Transverse colon (tissue), 4 donors: ENCODE data around the gene PSME3. TPM values are rescaled to one million over a fixed set of nuclear protein-coding genes. Genes with fewer than 3 reads are reported as not detected.
"Not testable (repeated sequence)": the region's sequence is repeated elsewhere in the genome, so short reads cannot be mapped to it uniquely, and the experiment has no call there.

Experiments used
- DNase-seq: peaks from one replicate; pipeline ENCODE4 v3.0.0-alpha.2; 2019
- H3K27ac ChIP-seq, 4 donors: fragments of 200-600 bp; sonication (generic); 2 replicates each; pipeline ENCODE4 v1.5.1; 2016 to 2018; ENCODE audit warnings: inconsistent platforms in 4 of 4
- H3K27me3 ChIP-seq: fragments of 200-600 bp; sonication (generic); 2 replicates; pipeline ENCODE4 v1.5.1; 2017; ENCODE audit warnings: inconsistent platforms
- H3K36me3 ChIP-seq, 4 donors: fragments of 200-600 bp; sonication (generic); 2 replicates each; pipeline ENCODE4 v1.5.1; 2017 to 2019; ENCODE audit warnings: inconsistent platforms in 4 of 4
- H3K4me1 ChIP-seq, 4 donors: fragments of 200-600 bp; sonication (generic); 2 replicates each; pipeline ENCODE4 v1.5.1; 2017 to 2020; ENCODE audit warnings: inconsistent platforms in 4 of 4
- H3K4me3 ChIP-seq, 4 donors: fragments of 200-600 bp; sonication (generic); 1 replicate in 1 of 4; 2 replicates in 3 of 4; pipeline versions ENCODE4 v1.5.1 to v1.6.1; 2017 to 2019; ENCODE audit warnings: inconsistent platforms in 4 of 4
- H3K9me3 ChIP-seq, 2 donors: fragments of 200-600 bp; sonication (generic); 2 replicates each; pipeline ENCODE4 v1.5.1; 2017 to 2019; ENCODE audit warnings: inconsistent platforms in 2 of 2
- EP300 ChIP-seq: sonication (generic); formaldehyde crosslinking; IDR thresholded peaks from one replicate; pipeline ENCODE4 v1.6.1; 2017; ENCODE audit warnings: antibody characterized with exemption, low read depth
- POLR2A ChIP-seq: fragments of 450-650 bp; IDR thresholded peaks from one replicate; pipeline ENCODE4 v1.6.1; 2016; ENCODE audit warnings: antibody characterized with exemption, mild to moderate bottlenecking, moderate library complexity
- POLR2AphosphoS5 ChIP-seq, 3 donors: sonication (generic); formaldehyde crosslinking; IDR thresholded peaks; one replicate each; pipeline ENCODE4 v1.6.1; 2016; ENCODE audit warnings: antibody characterized with exemption in 3 of 3
- WGBS, 2 donors: methylation state at CpG; one replicate each; pipeline ENCODE4 v1.1.5; 2018; ENCODE audit warnings: low coverage in 1 of 2; 5-methylcytosine and 5-hydroxymethylcytosine counted together
- in situ Hi-C, 4 donors: fragments of 200-750 bp; cut with MboI; loops; one replicate each; pipeline versions ENCODE4 v1.15.0 to v1.15.1; 2017; ENCODE audit warnings: low sequenced_read_pairs in 3 of 4, low pct_ligation_motif_present in 1 of 4, low pct_unique_long_range_greater_than_20kb in 1 of 4
- intact Hi-C: fragments of 100-400 bp; cut with DNase I; formaldehyde crosslinking; loops from one replicate; pipeline ENCODE4 v1.15.1; 2023; ENCODE audit warnings: low total_unique reads
- total RNA-seq, 4 donors: library from RNA; depleted of rRNA; stranded (reverse); fragments of >200 nt; gene quantifications; one replicate each; pipeline ENCODE4 v1.1.0, GENCODE V29; 2016
- TF ChIP-seq, protein P1 (sequence below), 5 experiments: fragments of 200-600 bp in 3 of 5; fragments of 450-650 bp in 2 of 5; sonication (generic) in 3 of 5; IDR thresholded peaks; 1 replicate in 2 of 5; 2 replicates in 3 of 5; pipeline ENCODE4 v1.5.1; 2016 to 2017; ENCODE audit warnings: antibody characterized with exemption in 5 of 5, inconsistent platforms in 3 of 5, mild to moderate bottlenecking in 2 of 5, moderate library complexity in 1 of 5

The PSME3 gene
- total RNA-seq, 4 donors from 2014 or later: 37.0 to 131 (median 60.4) TPM

DNA sequence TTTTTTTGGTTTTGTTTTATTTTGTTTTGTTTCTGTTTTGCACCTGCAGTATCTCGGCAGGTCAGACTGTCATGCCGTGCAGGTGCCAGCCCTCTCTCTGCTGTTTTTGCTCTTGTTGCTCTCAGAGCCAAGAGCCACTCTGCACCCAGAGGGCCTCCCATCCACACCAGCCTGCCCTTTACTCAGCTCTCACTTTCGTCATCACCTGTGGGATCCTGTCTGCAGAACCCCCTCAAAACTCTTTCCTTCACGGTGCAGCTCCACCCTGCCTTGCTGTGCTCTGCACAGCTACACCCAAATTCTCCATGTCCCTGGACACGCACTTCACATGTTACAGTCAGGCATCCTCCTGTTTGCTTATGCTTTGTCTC lies 20.4 kb downstream of the PSME3 start:
- Histone ChIP-seq H3K4me3 (peak overlapping the region in 3 of 4 donors; percentile 26 to 46 (median 28)), H3K9me3 (no peaks in the 10 kb centered on the region), H3K27ac (peak overlapping the region; percentile 76 to 85 (median 79)), H3K36me3 (no peaks in the 10 kb centered on the region), H3K27me3 (peaks cover 20% of the 10 kb centered on the region), H3K4me1 (peaks cover 5 to 20% (median 15%) of the 10 kb centered on the region in 4 donors)
- intact Hi-C loops: no loop called here
- DNase-seq: peak; percentile 28
- WGBS, 2 donors: 27 to 52% methylated on average over 2 to 5 of the region's 5 CpGs
- in situ Hi-C loops: loop anchor here in 1 of 4 donors (10.0 kb wide), 1 partner anchor 71 kb away; no protein-coding TSS in a partner anchor
- TF ChIP-seq EP300: no peak
- TF ChIP-seq, protein P1, sequence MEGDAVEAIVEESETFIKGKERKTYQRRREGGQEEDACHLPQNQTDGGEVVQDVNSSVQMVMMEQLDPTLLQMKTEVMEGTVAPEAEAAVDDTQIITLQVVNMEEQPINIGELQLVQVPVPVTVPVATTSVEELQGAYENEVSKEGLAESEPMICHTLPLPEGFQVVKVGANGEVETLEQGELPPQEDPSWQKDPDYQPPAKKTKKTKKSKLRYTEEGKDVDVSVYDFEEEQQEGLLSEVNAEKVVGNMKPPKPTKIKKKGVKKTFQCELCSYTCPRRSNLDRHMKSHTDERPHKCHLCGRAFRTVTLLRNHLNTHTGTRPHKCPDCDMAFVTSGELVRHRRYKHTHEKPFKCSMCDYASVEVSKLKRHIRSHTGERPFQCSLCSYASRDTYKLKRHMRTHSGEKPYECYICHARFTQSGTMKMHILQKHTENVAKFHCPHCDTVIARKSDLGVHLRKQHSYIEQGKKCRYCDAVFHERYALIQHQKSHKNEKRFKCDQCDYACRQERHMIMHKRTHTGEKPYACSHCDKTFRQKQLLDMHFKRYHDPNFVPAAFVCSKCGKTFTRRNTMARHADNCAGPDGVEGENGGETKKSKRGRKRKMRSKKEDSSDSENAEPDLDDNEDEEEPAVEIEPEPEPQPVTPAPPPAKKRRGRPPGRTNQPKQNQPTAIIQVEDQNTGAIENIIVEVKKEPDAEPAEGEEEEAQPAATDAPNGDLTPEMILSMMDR (IDR thresholded peaks at IDR 0.05): no peak
- no peak for TF ChIP-seq POLR2AphosphoS5 (IDR thresholded peaks at IDR 0.05)
- TF ChIP-seq POLR2A: no peak

GRCh38 chr17:42853968-42854790 lies 21.0 kb downstream of the PSME3 start:
- Histone ChIP-seq H3K27ac (peak overlapping the region; percentile 76 to 85 (median 79)), H3K27me3 (peaks cover 14% of the 10 kb centered on the region), H3K9me3 (no peaks in the 10 kb centered on the region), H3K36me3 (no peaks in the 10 kb centered on the region), H3K4me1 (peaks cover 5 to 20% (median 15%) of the 10 kb centered on the region in 4 donors), H3K4me3 (peak overlapping the region in 3 of 4 donors; percentile 26 to 46 (median 28))
- intact Hi-C loops (no loop called here), in situ Hi-C loops (loop anchor here in 1 of 4 donors (10.0 kb wide), 1 partner anchor 71 kb away; no protein-coding TSS in a partner anchor)
- no peak for TF ChIP-seq EP300
- TF ChIP-seq, protein P1 (IDR thresholded peaks at IDR 0.05): no peak
- no peak for TF ChIP-seq POLR2AphosphoS5 (IDR thresholded peaks at IDR 0.05)
- TF ChIP-seq POLR2A: no peak
- no peak for DNase-seq
- WGBS, 2 donors: 73 to 74% methylated on average over 5 to 13 of the region's 15 CpGs

DNA sequence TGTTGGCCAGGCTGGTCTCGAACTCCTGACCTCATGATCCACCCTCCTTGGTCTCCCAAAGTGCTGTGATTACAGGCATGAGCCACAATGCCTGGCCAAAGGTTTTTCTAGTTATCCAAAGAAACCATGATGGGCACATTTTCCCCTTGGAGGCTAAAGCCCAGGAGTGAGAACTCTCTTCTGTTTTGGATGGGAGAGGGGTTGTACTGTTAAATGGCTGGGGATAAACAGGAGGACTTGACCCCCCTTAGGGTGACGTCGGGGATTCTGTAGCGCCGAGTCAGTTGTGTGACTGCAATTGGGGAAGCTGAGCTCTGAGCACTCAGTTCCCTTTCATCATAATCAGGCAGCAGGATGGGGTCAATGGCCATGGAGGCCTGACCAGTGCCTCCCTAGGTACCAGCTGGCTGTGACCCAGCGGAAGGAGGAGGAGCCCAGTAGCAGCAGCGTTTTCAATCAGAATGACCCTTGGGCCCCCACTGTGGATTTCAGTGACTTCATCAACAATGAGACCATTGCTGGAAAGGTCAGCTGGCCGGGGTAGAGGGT lies 21.9 kb downstream of the PSME3 start:
- intact Hi-C loops (no loop called here), in situ Hi-C loops (loop anchor here in 1 of 4 donors (10.0 kb wide), 1 partner anchor 70 kb away; no protein-coding TSS in a partner anchor)
- Histone ChIP-seq H3K4me3 (peak overlapping the region in 1 of 4 donors; percentile 46), H3K27ac (peak overlapping the region in 3 of 4 donors; percentile 20 to 80 (median 35)), H3K36me3 (no peaks in the 10 kb centered on the region), H3K27me3 (peaks cover 7% of the 10 kb centered on the region), H3K4me1 (peaks cover 0 to 13% (median 8%) of the 10 kb centered on the region in 4 donors), H3K9me3 (no peaks in the 10 kb centered on the region)
- TF ChIP-seq POLR2A: no peak
- no peak for DNase-seq
- 65% methylated on average over 8 of the region's 8 CpGs; no CpG with 5 or more reads in 1 of the 2 donors for WGBS, 2 donors

- not testable (repeated sequence) for DNase-seq, H3K4me3 ChIP-seq
- peak overlapping the region in 2 of 4 donors; percentile 35 to 80 for H3K27ac ChIP-seq
These were observed 22.9 kb downstream of the PSME3 start for GRCh38 chr17:42856093-42856492.

GRCh38 chr17:42856516-42856915 lies 23.3 kb downstream of the PSME3 start:
- H3K36me3 ChIP-seq, DNase-seq, H3K9me3 ChIP-seq, H3K4me1 ChIP-seq, intact Hi-C loops, H3K4me3 ChIP-seq, H3K27me3 ChIP-seq: not testable (repeated sequence)
- in situ Hi-C loops: loop anchor here in 1 of 4 donors (10.0 kb wide), 1 partner anchor 68 kb away; no protein-coding TSS in a partner anchor
- H3K27ac ChIP-seq: peak overlapping the region in 2 of 4 donors; percentile 25
- WGBS, 2 donors: 78% methylated on average over 7 of the region's 8 CpGs; no CpG with 5 or more reads in 1 of the 2 donors

More at GRCh38 chr17:42856093-42856492, 22.9 kb downstream of the PSME3 start:
- H3K36me3 ChIP-seq, H3K9me3 ChIP-seq, H3K27me3 ChIP-seq, H3K4me1 ChIP-seq, intact Hi-C loops: not testable (repeated sequence)
- in situ Hi-C loops: loop anchor here in 1 of 4 donors (10.0 kb wide), 1 partner anchor 69 kb away; no protein-coding TSS in a partner anchor
- 90% methylated on average over 8 of the region's 8 CpGs; no CpG with 5 or more reads in 1 of the 2 donors for WGBS, 2 donors
